ENCODE data around the gene BRD4.
A peak's percentile ranks its signal among the peaks of the same experiment; 100 is the strongest.

The BRD4 gene

GRCh38 chr19:15292847-15293582 is 39.3 kb downstream of the BRD4 start:
- Histone ChIP-seq H3K9ac (ENCODE audit: low read length in 5 of 5) (peak overlapping the region; percentile 7 to 60 (median 35)), H3K27ac (ENCODE audit: low read depth, low read length) (peak overlapping the region; percentile 69), H3K27me3 (ENCODE audit: control insufficient read depth in 5 of 5, insufficient read depth in 4 of 5, low read length in 5 of 5) (no peaks in the 10 kb centered on the region), H3K4me3 (ENCODE audit: low read depth in 1 of 5, low read length in 5 of 5) (peak overlapping the region in 2 of 5 donors; percentile 24), H3K36me3 (ENCODE audit: control insufficient read depth in 5 of 5, insufficient read depth in 5 of 5, low read length in 5 of 5) (peaks cover 0 to 4% (median 4%) of the 10 kb centered on the region in 5 donors), H3K9me3 (ENCODE audit: control insufficient read depth in 5 of 5, low read length in 5 of 5) (no peaks in the 10 kb centered on the region), H3K4me1 (ENCODE audit: control insufficient read depth in 5 of 5, insufficient read depth in 5 of 5, low read length in 5 of 5) (peaks cover 29 to 88% (median 73%) of the 10 kb centered on the region in 5 donors)

DNA sequence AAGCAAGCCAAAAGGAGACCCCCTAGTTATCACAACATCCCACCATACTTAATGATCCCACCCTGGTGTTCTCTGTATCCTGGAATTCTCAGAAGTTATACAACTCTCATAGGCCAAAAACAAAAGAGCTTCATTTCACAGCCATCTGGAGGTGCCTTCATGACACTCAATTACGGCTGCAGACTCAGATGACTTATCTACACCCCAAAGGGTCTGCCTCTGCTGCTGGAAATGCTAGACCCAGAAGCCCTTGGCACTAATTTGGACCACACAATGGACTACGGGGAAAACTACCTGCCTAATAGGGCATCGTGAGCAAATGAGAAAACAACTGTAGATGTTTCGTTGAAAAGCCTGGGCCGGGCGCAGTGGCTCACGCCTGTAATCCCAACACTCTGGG is 40.2 kb downstream of the BRD4 start:
- Histone ChIP-seq H3K27me3 (ENCODE audit: control insufficient read depth in 5 of 5, insufficient read depth in 4 of 5, low read length in 5 of 5) (no peaks in the 10 kb centered on the region), H3K4me1 (ENCODE audit: control insufficient read depth in 5 of 5, insufficient read depth in 5 of 5, low read length in 5 of 5) (peaks cover 31 to 88% (median 72%) of the 10 kb centered on the region in 5 donors), H3K9ac (ENCODE audit: low read length in 5 of 5) (peak overlapping the region in 1 of 5 donors; percentile 28), H3K27ac (ENCODE audit: low read depth, low read length) (no peak overlapping the region), H3K9me3 (ENCODE audit: control insufficient read depth in 5 of 5, low read length in 5 of 5) (no peaks in the 10 kb centered on the region), H3K4me3 (ENCODE audit: low read depth in 1 of 5, low read length in 5 of 5) (no peak overlapping the region), H3K36me3 (ENCODE audit: control insufficient read depth in 5 of 5, insufficient read depth in 5 of 5, low read length in 5 of 5) (peaks cover 0 to 4% (median 4%) of the 10 kb centered on the region in 5 donors)

DNA sequence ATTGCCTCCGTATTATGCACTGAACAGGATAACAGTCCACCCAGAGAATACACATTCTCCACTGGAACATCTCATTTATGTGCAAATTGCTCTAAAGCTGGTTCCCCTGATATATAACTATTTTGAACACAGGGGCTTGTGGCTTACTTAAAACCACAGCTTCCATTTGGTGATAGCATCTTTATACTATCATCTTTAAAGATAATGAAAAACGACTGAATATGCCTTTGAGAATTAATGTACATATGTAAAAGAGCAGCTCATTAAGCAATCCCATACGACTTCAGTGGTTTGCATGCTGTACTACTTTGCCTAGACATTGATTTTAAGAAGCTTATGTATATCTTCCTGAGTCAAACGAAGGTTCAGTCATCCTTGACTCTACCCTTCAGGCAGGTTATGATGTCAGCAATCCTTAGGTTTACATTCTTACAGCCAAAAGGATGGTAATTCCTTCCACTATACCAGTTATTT is 40.8 kb downstream of the BRD4 start:
- peak overlapping the region in 1 of 5 donors; percentile 28 for H3K9ac ChIP-seq (ENCODE audit: low read length in 5 of 5)
- H3K27ac ChIP-seq (ENCODE audit: low read depth, low read length): no peak overlapping the region
- H3K9me3 ChIP-seq (ENCODE audit: control insufficient read depth in 5 of 5, low read length in 5 of 5): no peaks in the 10 kb centered on the region
- peaks cover 0 to 4% (median 4%) of the 10 kb centered on the region in 5 donors for H3K36me3 ChIP-seq (ENCODE audit: control insufficient read depth in 5 of 5, insufficient read depth in 5 of 5, low read length in 5 of 5)
- H3K4me1 ChIP-seq (ENCODE audit: control insufficient read depth in 5 of 5, insufficient read depth in 5 of 5, low read length in 5 of 5): peaks cover 34 to 87% (median 70%) of the 10 kb centered on the region in 5 donors
- H3K27me3 ChIP-seq (ENCODE audit: control insufficient read depth in 5 of 5, insufficient read depth in 4 of 5, low read length in 5 of 5): no peaks in the 10 kb centered on the region
- no peak overlapping the region for H3K4me3 ChIP-seq (ENCODE audit: low read depth in 1 of 5, low read length in 5 of 5)

- Histone ChIP-seq H3K9ac (ENCODE audit: low read length in 5 of 5) (no peak overlapping the region), H3K27me3 (ENCODE audit: control insufficient read depth in 5 of 5, insufficient read depth in 4 of 5, low read length in 5 of 5) (no peaks in the 10 kb centered on the region), H3K4me3 (ENCODE audit: low read depth in 1 of 5, low read length in 5 of 5) (no peak overlapping the region), H3K9me3 (ENCODE audit: control insufficient read depth in 5 of 5, low read length in 5 of 5) (no peaks in the 10 kb centered on the region), H3K4me1 (ENCODE audit: control insufficient read depth in 5 of 5, insufficient read depth in 5 of 5, low read length in 5 of 5) (peaks cover 34 to 87% (median 70%) of the 10 kb centered on the region in 5 donors), H3K36me3 (ENCODE audit: control insufficient read depth in 5 of 5, insufficient read depth in 5 of 5, low read length in 5 of 5) (peaks cover 0 to under 1% (median 0%) of the 10 kb centered on the region in 5 donors), H3K27ac (ENCODE audit: low read depth, low read length) (no peak overlapping the region)
Measured at GRCh38 chr19:15291089-15291488, 41.2 kb downstream of the BRD4 start.

- Histone ChIP-seq H3K4me1 (ENCODE audit: control insufficient read depth in 5 of 5, insufficient read depth in 5 of 5, low read length in 5 of 5) (peaks cover 34 to 93% (median 75%) of the 10 kb centered on the region in 5 donors), H3K4me3 (ENCODE audit: low read depth in 1 of 5, low read length in 5 of 5) (no peak overlapping the region), H3K27me3 (ENCODE audit: control insufficient read depth in 5 of 5, insufficient read depth in 4 of 5, low read length in 5 of 5) (no peaks in the 10 kb centered on the region), H3K36me3 (ENCODE audit: control insufficient read depth in 5 of 5, insufficient read depth in 5 of 5, low read length in 5 of 5) (no peaks in the 10 kb centered on the region), H3K27ac (ENCODE audit: low read depth, low read length) (no peak overlapping the region), H3K9ac (ENCODE audit: low read length in 5 of 5) (no peak overlapping the region), H3K9me3 (ENCODE audit: control insufficient read depth in 5 of 5, low read length in 5 of 5) (no peaks in the 10 kb centered on the region)
Measured at GRCh38 chr19:15290166-15290565, 42.2 kb downstream of the BRD4 start.

DNA sequence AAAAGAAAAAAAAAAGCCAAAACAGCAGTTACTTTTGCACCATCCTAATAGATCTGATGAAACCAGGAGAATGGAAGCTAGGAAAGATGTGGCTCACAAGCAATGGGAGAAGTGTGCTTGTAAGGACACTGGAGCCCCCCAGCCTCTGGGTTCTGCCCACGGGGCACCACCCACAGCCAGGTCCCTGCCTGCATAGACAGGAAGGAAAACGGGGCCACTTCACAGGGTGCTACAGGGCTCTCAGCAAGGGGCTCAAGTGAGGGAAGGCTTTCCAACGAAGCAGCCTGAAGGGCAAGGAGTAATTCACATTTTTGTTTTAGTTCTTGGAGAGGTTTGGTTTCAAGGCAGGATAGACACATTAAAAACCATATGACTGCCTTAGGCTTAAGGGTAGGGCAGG is 42.7 kb downstream of the BRD4 start:
- no peaks in the 10 kb centered on the region for H3K36me3 ChIP-seq (ENCODE audit: control insufficient read depth in 5 of 5, insufficient read depth in 5 of 5, low read length in 5 of 5)
- H3K27ac ChIP-seq (ENCODE audit: low read depth, low read length): no peak overlapping the region
- no peaks in the 10 kb centered on the region for H3K9me3 ChIP-seq (ENCODE audit: control insufficient read depth in 5 of 5, low read length in 5 of 5)
- peaks cover 32 to 93% (median 78%) of the 10 kb centered on the region in 5 donors for H3K4me1 ChIP-seq (ENCODE audit: control insufficient read depth in 5 of 5, insufficient read depth in 5 of 5, low read length in 5 of 5)
- H3K9ac ChIP-seq (ENCODE audit: low read length in 5 of 5): no peak overlapping the region
- H3K4me3 ChIP-seq (ENCODE audit: low read depth in 1 of 5, low read length in 5 of 5): no peak overlapping the region
- H3K27me3 ChIP-seq (ENCODE audit: control insufficient read depth in 5 of 5, insufficient read depth in 4 of 5, low read length in 5 of 5): no peaks in the 10 kb centered on the region

DNA sequence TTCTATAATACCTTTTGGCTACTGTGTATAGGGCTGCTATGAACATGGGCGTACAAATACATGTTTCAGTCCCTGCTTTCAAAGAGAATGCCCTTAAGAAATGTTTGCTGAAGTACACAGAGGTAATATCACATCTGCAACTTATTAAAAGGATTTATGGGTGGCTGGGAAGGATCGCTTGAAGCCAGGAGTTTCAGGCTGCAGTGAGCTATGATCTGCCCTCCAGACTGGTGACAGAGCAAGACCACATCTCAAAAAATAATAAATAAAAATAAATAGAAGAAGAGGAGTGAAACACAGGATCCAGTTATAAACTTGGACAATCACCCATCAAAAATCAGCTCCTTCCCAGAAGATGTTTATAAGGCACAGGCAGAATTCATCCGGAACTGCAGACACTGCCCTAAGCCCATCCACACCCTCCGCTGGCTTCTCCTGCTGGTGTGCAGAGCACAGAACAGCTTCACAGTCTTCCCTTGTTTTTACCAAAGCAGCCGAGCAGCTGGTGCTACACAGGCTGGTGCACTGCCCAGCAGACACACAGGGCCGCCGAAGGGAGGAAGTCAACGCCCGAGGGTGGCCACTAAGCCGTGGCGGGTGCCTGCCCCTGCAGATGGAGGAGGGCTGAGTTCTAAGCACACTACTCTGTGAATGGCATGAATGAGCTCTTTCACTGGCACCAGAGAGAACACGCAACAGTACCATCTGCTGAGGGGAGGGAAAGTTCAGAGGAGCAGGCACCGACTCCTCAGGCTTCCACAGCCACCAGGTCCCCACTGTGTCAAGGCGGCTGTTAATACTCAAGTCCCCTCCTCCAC is 44.0 kb downstream of the BRD4 start:
- peak overlapping the region in 1 of 5 donors; percentile 28 for H3K4me3 ChIP-seq (ENCODE audit: low read depth in 1 of 5, low read length in 5 of 5)
- H3K9ac ChIP-seq (ENCODE audit: low read length in 5 of 5): peak overlapping the region in 2 of 5 donors; percentile 8 to 44
- no peaks in the 10 kb centered on the region for H3K36me3 ChIP-seq (ENCODE audit: control insufficient read depth in 5 of 5, insufficient read depth in 5 of 5, low read length in 5 of 5)

GRCh38 chr19:15287496-15287895 is 44.8 kb downstream of the BRD4 start:
- H3K9me3 ChIP-seq (ENCODE audit: control insufficient read depth in 5 of 5, low read length in 5 of 5): no peaks in the 10 kb centered on the region
- H3K27ac ChIP-seq (ENCODE audit: low read depth, low read length): no peak overlapping the region
- no peaks in the 10 kb centered on the region for H3K27me3 ChIP-seq (ENCODE audit: control insufficient read depth in 5 of 5, insufficient read depth in 4 of 5, low read length in 5 of 5)
- peaks cover 24 to 94% (median 80%) of the 10 kb centered on the region in 5 donors for H3K4me1 ChIP-seq (ENCODE audit: control insufficient read depth in 5 of 5, insufficient read depth in 5 of 5, low read length in 5 of 5)
- no peak overlapping the region for H3K4me3 ChIP-seq (ENCODE audit: low read depth in 1 of 5, low read length in 5 of 5)
- no peak overlapping the region for H3K9ac ChIP-seq (ENCODE audit: low read length in 5 of 5)
- H3K36me3 ChIP-seq (ENCODE audit: control insufficient read depth in 5 of 5, insufficient read depth in 5 of 5, low read length in 5 of 5): no peaks in the 10 kb centered on the region

More for the DNA sequence above, 44.0 kb downstream of the BRD4 start:
- H3K27me3 ChIP-seq (ENCODE audit: control insufficient read depth in 5 of 5, insufficient read depth in 4 of 5, low read length in 5 of 5): no peaks in the 10 kb centered on the region
- H3K27ac ChIP-seq (ENCODE audit: low read depth, low read length): no peak overlapping the region
- peaks cover 24 to 93% (median 78%) of the 10 kb centered on the region in 5 donors for H3K4me1 ChIP-seq (ENCODE audit: control insufficient read depth in 5 of 5, insufficient read depth in 5 of 5, low read length in 5 of 5)
- no peaks in the 10 kb centered on the region for H3K9me3 ChIP-seq (ENCODE audit: control insufficient read depth in 5 of 5, low read length in 5 of 5)

GRCh38 chr19:15286688-15287365 is 45.5 kb downstream of the BRD4 start:
- Histone ChIP-seq H3K4me3 (ENCODE audit: low read depth in 1 of 5, low read length in 5 of 5) (no peak overlapping the region), H3K36me3 (ENCODE audit: control insufficient read depth in 5 of 5, insufficient read depth in 5 of 5, low read length in 5 of 5) (no peaks in the 10 kb centered on the region), H3K4me1 (ENCODE audit: control insufficient read depth in 5 of 5, insufficient read depth in 5 of 5, low read length in 5 of 5) (peaks cover 28 to 97% (median 81%) of the 10 kb centered on the region in 5 donors), H3K27ac (ENCODE audit: low read depth, low read length) (no peak overlapping the region), H3K9ac (ENCODE audit: low read length in 5 of 5) (no peak overlapping the region), H3K27me3 (ENCODE audit: control insufficient read depth in 5 of 5, insufficient read depth in 4 of 5, low read length in 5 of 5) (no peaks in the 10 kb centered on the region), H3K9me3 (ENCODE audit: control insufficient read depth in 5 of 5, low read length in 5 of 5) (no peaks in the 10 kb centered on the region)

All from subcutaneous abdominal adipose tissue (tissue), 5 donors.